Fibroblast of the aortic adventitia (primary cell): ENCODE results near the gene TRAF6. TPM values are rescaled to one million over a fixed set of nuclear protein-coding genes. Genes with fewer than 3 reads are reported as not detected.
A peak's percentile ranks its signal among the peaks of the same experiment; 100 is the strongest.

Experiments used
- DNase-seq: peaks from one replicate; pipeline ENCODE4 v3.0.0-alpha.2; 2010; ENCODE audit warnings: low read depth
- H3K4me3 ChIP-seq: 2 replicates; pipeline ENCODE4 v1.5.1; 2011; ENCODE audit warnings: low read depth, mild to moderate bottlenecking, control low read depth, low read length, moderate library complexity
- CTCF ChIP-seq: IDR thresholded peaks from 2 replicates; pipeline ENCODE4 v1.5.1; 2011; ENCODE audit warnings: mild to moderate bottlenecking, low read length, control low read depth, inconsistent platforms; ENCODE audit not compliant: insufficient read depth
- total RNA-seq: library from RNA; depleted of rRNA; stranded (reverse); fragments of >200 nt; gene quantifications from 2 replicates; pipeline ENCODE4 v1.2.3, GENCODE V29; 2012; ENCODE audit warnings: low replicate concordance

The TRAF6 gene
- total RNA-seq, 1 donor, result 11.8 TPM

- TF ChIP-seq CTCF, result no peak
- H3K4me3 ChIP-seq, result no peak overlapping the region
- DNase-seq, result no peak
These were observed 51.0 kb downstream of the TRAF6 start for GRCh38 chr11:36459046-36459445.

- no peak overlapping the region for H3K4me3 ChIP-seq
- TF ChIP-seq CTCF, result no peak
- no peak for DNase-seq
These were observed 51.8 kb downstream of the TRAF6 start for GRCh38 chr11:36458129-36458915.

GRCh38 chr11:36456156-36456555, 53.9 kb downstream of the TRAF6 start:
- TF ChIP-seq CTCF, result no peak
- DNase-seq, result peak; percentile 71
- H3K4me3 ChIP-seq, result no peak overlapping the region

GRCh38 chr11:36455658-36456111, 54.4 kb downstream of the TRAF6 start:
- TF ChIP-seq CTCF, result peak; percentile 10
- no peak overlapping the region for H3K4me3 ChIP-seq
- DNase-seq, result peak; percentile 95

GRCh38 chr11:36454941-36455631, 55.0 kb downstream of the TRAF6 start:
- H3K4me3 ChIP-seq, result no peak overlapping the region
- TF ChIP-seq CTCF, result no peak
- no peak for DNase-seq

GRCh38 chr11:36454551-36454940, 55.5 kb downstream of the TRAF6 start:
- TF ChIP-seq CTCF, result no peak
- H3K4me3 ChIP-seq, result no peak overlapping the region
- DNase-seq, result no peak
